Measurements from ENCODE around the gene AMHR2. TPM values are rescaled to one million over a fixed set of nuclear protein-coding genes. Genes with fewer than 3 reads are reported as not detected.

Gene AMHR2
- total and polyA plus RNA-seq, 2 donors (not counting 1 experiment from before 2014, with no cell fraction given): not detected

DNA sequence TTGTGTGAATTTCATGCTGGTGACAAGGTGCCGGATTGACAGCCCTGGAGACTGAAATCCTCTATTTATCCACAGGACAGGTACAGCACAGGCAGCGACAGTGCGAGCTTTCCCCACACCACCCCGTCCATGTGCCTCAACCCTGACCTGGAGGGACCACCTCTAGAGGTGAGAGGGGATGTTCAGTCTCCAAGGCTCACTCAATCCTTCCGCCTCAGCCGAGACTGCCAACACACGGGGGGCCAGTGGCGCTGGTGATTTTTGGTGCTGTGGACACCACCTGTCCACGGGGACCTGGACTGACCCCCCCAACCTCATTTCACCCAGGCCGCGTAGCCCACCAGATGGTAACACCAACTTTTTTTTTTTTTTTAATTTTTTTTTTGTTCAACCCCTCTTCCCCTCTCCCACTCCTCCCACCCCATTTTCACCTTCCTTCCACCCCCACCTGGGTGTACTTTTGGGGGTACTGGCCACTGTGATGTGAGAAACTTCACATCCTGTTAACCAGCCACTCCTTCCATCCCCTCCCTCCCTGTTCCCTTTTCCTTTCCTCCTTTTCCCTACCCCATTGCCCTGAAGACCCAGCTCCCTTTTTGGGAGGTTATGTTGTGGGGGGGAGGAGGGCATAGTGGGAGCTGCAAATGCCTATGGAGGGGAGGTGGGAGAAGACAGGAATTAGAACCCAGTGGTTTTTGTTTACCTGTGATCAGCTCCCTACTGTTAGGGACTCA lies 41.2 kb downstream of the AMHR2 start:
- no peak for ATAC-seq (ENCODE audit: low read depth)

GRCh38 chr12:53465679-53466078 lies 42.0 kb downstream of the AMHR2 start:
- peaks cover 4% of the 10 kb centered on the region for H3K4me1 Mint-ChIP-seq
- no peak overlapping the region for H2AFZ ChIP-seq (ENCODE audit: insufficient read depth, low read depth, low read length, poor library complexity, severe bottlenecking)
- no peak overlapping the region for H3K27ac Mint-ChIP-seq
- ChIA-PET POLR2A (no interaction called here), CTCF (interaction anchor here (1.1 to 1.6 kb wide), 2 partner anchors 14 to 43 kb away, joined by 4 to 5 read pairs; no protein-coding TSS in a partner anchor)
- peaks cover 86% of the 10 kb centered on the region for H3K79me2 ChIP-seq (ENCODE audit: control insufficient read depth, insufficient read depth, low read length)
- DNase-seq: no peak
- H3K9me3 Mint-ChIP-seq (ENCODE audit: insufficient read depth): no peaks in the 10 kb centered on the region
- peaks cover 16 to 100% of the 10 kb centered on the region in 2 experiments for H3K36me3 ChIP-seq (replicated peaks in 1 of 2; ENCODE audit: control extremely low read depth in 1 of 2, control insufficient read depth in 1 of 2, extremely low read depth in 1 of 2, insufficient read depth in 2 of 2, low read length in 1 of 2)
- no peaks in the 10 kb centered on the region for H3K9me3 ChIP-seq (ENCODE audit: control extremely low read depth in 1 of 3, control insufficient read depth in 2 of 3, insufficient read depth in 1 of 3, low read length in 2 of 3)
- ATAC-seq (ENCODE audit: low read depth): no peak
- H3K9ac ChIP-seq (ENCODE audit: low read length): no peak overlapping the region
- no peaks in the 10 kb centered on the region for H3K27me3 ChIP-seq (replicated peaks in 1 of 4; ENCODE audit: control extremely low read depth in 1 of 4, control insufficient read depth in 3 of 4, insufficient read depth in 4 of 4, low read length in 3 of 4)
- no peak overlapping the region for H3K4me3 ChIP-seq (ENCODE audit: control extremely low read depth in 1 of 5, extremely low read depth in 1 of 5, insufficient read depth in 1 of 5, low read depth in 2 of 5, low read length in 4 of 5)
- H3K4me2 ChIP-seq (replicated peaks; ENCODE audit: low read depth, low read length, poor library complexity, severe bottlenecking): no peak overlapping the region
- H3K27me3 Mint-ChIP-seq: no peaks in the 10 kb centered on the region
- no peak overlapping the region for H3K27ac ChIP-seq (ENCODE audit: low read length in 2 of 2)
- H4K20me1 ChIP-seq (ENCODE audit: control insufficient read depth, insufficient read depth, low read length, poor library complexity, severe bottlenecking): peaks cover 90% of the 10 kb centered on the region
- WGBS (ENCODE audit: insufficient coverage): no CpG with 5 or more reads among the region's 2 CpGs
- intact Hi-C loops (cut with micrococcal nuclease): no loop called here
- no peak for TF ChIP-seq EZH2 (IDR thresholded peaks at IDR 0.05; ENCODE audit: borderline replicate concordance, insufficient read depth, low read depth, low read length, poor library complexity, severe bottlenecking)
- TF ChIP-seq CTCF (IDR thresholded peaks at IDR 0.05): no peak
- no peaks in the 10 kb centered on the region for H3K4me1 ChIP-seq (ENCODE audit: control insufficient read depth in 2 of 2, insufficient read depth in 2 of 2, low read length in 2 of 2)
- no peak overlapping the region for H3K4me3 Mint-ChIP-seq

More for the DNA sequence above, 41.2 kb downstream of the AMHR2 start:
- no peaks in the 10 kb centered on the region for H3K4me1 ChIP-seq (ENCODE audit: control insufficient read depth in 2 of 2, insufficient read depth in 2 of 2, low read length in 2 of 2)
- peaks cover 16 to 100% of the 10 kb centered on the region in 2 experiments for H3K36me3 ChIP-seq (replicated peaks in 1 of 2; ENCODE audit: control extremely low read depth in 1 of 2, control insufficient read depth in 1 of 2, extremely low read depth in 1 of 2, insufficient read depth in 2 of 2, low read length in 1 of 2)
- H3K27ac ChIP-seq (ENCODE audit: low read length in 2 of 2): no peak overlapping the region
- ChIA-PET CTCF (interaction anchor here (0.5 to 1.6 kb wide), 3 partner anchors 11 to 315 kb away, joined by 3 to 6 read pairs (median 5); no protein-coding TSS in a partner anchor), POLR2A (interaction anchor here (1.0 kb wide), 1 partner anchor 85 kb away, joined by 5 read pairs; the partner anchor contains the start of gene SP1)
- no peak overlapping the region for H3K4me3 Mint-ChIP-seq
- DNase-seq: no peak
- peaks cover 87% of the 10 kb centered on the region for H3K79me2 ChIP-seq (ENCODE audit: control insufficient read depth, insufficient read depth, low read length)
- H4K20me1 ChIP-seq (ENCODE audit: control insufficient read depth, insufficient read depth, low read length, poor library complexity, severe bottlenecking): peaks cover 96% of the 10 kb centered on the region
- no peak overlapping the region for H3K4me3 ChIP-seq (ENCODE audit: control extremely low read depth in 1 of 5, extremely low read depth in 1 of 5, insufficient read depth in 1 of 5, low read depth in 2 of 5, low read length in 4 of 5)
- no peak for TF ChIP-seq EZH2 (IDR thresholded peaks at IDR 0.05; ENCODE audit: borderline replicate concordance, insufficient read depth, low read depth, low read length, poor library complexity, severe bottlenecking)
- no peaks in the 10 kb centered on the region for H3K27me3 Mint-ChIP-seq
- intact Hi-C loops (cut with micrococcal nuclease): no loop called here
- WGBS (ENCODE audit: insufficient coverage): 98% methylated on average over 5 of the region's 11 CpGs
- H3K27me3 ChIP-seq (replicated peaks in 1 of 4; ENCODE audit: control extremely low read depth in 1 of 4, control insufficient read depth in 3 of 4, insufficient read depth in 4 of 4, low read length in 3 of 4): no peaks in the 10 kb centered on the region
- H2AFZ ChIP-seq (ENCODE audit: insufficient read depth, low read depth, low read length, poor library complexity, severe bottlenecking): no peak overlapping the region
- no peaks in the 10 kb centered on the region for H3K9me3 ChIP-seq (ENCODE audit: control extremely low read depth in 1 of 3, control insufficient read depth in 2 of 3, insufficient read depth in 1 of 3, low read length in 2 of 3)
- peaks cover 5% of the 10 kb centered on the region for H3K4me1 Mint-ChIP-seq
- H3K9me3 Mint-ChIP-seq (ENCODE audit: insufficient read depth): no peaks in the 10 kb centered on the region
- no peak overlapping the region for H3K9ac ChIP-seq (ENCODE audit: low read length)
- H3K27ac Mint-ChIP-seq: no peak overlapping the region
- no peak overlapping the region for H3K4me2 ChIP-seq (replicated peaks; ENCODE audit: low read depth, low read length, poor library complexity, severe bottlenecking)
